ENCODE measurements around the gene CAB39.
"Not testable (repeated sequence)": the region's sequence is repeated elsewhere in the genome, so short reads cannot be mapped to it uniquely, and the experiment has no call there.

Gene CAB39

DNA sequence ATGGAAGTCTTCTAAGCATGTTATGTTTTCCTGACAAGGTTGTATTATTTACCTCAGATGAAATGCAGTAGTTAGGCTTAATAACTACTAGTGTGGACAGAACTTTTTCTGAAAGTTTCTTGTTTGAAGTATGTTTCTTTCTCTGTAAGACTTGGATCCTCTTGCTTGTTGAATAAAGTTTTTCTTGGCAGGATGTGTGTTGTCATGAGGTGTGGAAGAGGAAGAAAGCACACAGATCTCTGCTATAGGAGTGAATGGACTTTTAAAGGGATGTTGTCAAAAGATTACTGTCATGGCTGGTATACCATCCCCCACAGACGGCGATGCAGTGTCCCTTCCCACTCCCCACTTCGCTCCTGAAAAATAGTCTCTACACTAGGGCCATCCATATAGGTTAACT lies 2.6 kb downstream of the CAB39 start:
- DNase-seq, result peak; percentile 42

DNA sequence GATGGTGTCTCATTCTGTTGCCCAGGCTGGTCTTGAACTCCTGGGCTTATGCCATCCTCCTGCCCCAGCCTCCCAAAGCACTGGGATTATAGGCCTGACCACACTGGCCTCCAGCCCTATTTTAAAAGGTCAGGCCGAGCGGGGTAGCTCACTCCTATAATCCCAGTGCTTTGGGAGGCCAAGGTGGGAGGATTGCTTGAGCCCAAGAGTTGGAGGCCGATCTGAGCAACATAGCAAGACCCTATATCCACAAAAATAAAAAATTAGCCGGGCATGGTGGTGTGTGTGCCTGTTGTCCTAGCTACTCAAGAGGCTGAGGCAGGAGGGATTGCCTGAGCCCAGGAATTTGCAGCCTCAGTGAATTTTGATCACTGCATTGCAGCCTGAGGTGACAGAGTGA lies 3.9 kb downstream of the CAB39 start:
- no peak for DNase-seq

DNA sequence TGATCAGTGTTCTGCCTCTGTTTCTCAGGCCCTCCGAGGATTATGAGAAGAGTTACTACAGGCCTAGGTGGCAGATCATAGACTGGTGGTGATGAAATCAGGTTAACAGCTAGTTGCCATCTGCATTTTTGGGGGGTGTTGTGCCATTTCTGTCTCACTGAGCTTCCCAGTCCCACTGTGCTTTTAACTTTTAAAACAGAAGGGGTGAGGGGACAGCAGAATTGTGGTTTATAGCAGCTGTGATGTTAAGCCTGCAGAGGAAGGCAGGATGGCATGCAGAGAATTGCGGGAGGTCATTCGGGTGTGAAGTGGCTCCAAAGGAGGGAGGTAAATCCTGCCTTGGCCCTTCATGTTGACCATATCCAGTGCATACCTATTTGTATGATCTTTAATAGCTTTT lies 5.0 kb downstream of the CAB39 start:
- no peak for DNase-seq

- no peak for DNase-seq
These were observed 6.7 kb downstream of the CAB39 start for GRCh38 chr2:230719340-230719739.

DNA sequence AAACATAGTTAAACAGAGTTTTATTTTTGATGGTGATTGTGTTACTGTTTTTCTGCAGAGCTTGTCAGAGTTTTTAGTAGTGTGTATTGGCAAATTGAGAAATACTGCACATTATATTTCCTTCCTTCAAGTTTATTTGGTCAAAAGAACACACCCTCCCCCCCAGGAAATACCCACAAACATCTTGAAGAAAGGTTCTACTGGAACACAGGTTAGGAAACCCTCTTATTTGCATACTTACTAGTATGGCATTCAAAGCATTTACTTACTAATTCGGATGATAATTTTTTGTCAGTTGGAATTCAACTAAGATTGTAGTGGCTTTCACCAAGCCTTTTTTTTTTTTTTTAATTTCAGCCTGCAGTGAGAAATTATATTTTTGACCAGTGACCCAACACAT lies 9.1 kb downstream of the CAB39 start:
- DNase-seq, result peak; percentile 41

- no peak for DNase-seq
These were observed 9.7 kb downstream of the CAB39 start for GRCh38 chr2:230722207-230722885.

DNA sequence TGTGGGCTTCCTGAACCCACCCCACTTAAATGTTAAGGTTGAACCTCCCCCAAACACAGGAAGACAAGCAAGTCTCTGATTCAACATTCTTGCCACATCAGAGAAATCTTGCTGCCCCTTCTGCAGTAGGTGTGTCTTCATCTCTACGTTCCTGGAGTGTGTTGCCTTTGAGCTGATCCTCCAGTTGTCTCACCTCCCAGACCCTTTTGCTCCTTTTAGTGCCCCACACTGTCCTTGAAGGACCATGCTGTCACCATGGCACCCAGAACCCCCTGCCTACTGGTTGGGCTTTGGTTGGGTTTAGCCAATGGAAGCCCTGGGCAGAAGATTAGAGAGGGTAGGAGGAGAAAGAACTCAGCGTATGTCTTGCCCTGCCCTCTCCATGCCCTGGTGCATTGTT lies 10.7 kb downstream of the CAB39 start:
- peak; percentile 47 for DNase-seq

DNA sequence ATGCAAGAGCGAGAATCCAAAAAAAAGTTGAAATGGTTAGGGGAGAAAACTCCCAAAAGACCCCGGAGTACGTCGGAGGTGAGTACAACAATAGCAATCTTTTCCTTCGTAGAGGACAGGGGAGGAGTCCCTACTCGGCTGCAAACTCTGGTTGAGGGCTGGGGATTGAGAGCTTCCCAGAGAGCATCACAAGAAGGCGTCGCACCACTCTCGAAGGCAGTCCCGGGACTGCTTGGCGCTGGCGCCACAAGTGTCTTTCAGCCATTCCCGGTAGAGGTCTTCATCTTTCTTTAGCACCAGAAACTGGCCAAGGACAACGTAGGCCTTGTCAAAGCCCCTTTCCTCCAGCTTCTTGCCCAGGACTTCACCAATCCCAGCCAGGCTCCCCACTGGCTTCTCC lies 12.3 kb downstream of the CAB39 start:
- not testable (repeated sequence) for DNase-seq

GRCh38 chr2:230731512-230731911 lies 18.9 kb downstream of the CAB39 start:
- DNase-seq, result no peak

DNA sequence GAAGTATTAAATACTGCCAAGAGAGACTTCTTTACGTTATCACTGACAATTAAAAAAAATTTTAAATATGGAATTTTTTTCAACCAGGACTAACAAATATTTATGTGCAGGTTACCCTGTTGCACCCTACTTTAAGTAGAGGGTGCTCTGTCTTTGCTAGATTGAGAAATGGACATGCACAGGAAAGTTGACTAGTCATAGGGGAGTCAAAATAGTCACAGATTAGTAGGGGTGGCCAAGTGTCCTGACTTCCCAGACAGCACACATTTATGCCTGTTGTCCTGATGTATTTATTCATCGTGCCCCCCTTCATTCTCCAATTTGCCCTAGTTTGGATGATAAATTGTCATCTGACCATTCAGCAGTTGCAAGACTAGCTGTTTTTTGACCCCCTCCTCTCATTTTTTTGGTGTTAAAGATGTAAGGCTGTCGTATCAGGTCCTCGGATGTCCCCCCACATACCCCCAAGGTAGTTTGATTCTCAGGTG lies 20.3 kb downstream of the CAB39 start:
- DNase-seq, result no peak

DNA sequence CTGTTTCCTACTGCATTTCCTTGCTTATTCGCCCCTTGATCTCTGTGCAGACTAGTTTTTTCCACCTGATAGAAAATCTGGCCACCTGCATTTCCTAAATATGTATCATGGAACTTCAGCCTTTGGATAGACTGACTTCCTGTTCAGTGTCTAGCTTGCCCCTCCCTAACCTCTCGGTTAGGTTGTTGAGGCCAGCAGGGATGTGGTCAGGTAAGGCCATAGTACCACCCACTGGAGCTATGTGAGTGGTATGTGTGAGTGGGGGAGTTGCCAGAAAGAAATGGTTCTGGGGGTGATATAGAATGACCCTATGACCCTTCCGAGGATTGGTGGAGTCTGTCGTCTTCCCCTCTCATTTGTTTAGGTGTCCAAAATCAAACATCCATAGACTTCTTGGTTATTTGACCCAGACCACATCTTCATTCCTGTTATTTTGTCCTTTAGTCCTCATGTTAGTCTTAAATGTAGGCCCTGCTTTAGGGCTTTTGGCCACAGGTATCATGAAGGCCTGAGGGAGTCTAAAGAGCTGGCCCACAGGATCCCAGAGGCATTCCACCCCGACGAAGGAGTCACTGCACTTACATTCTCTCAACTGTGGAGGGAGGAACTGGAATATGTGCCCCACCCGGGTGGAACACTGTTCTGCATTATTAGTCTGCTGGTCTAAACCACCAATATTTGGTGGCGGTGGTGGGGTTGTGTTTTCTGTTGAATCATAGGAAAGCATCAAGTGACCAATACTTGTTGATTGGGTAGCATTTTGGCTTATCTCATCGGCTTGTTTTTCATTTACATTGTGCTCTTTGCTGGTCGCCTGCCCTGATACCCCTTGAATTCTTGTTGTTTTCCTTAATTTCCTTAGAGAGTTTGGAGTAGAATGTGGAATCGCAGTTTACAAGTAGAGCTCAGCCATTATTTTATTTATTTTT lies 21.9 kb downstream of the CAB39 start:
- DNase-seq, result no peak

DNA sequence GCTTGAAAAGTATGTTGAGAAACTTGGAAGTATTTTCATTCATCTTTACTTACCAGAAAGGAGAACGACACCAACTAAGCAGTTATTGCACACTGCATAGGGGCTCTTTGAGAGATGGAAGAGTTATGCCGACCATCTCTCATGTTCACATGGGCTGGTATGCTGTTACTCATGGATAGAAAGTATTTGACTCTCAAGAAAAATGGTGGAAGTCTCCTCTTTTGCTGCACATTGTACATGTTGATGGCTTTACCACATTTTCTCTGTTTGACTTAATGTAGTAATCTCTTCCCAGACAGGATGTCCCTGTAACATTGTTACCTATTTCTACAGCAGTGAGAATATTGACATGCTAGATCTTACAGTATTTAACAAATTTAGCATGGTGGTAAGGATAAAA lies 23.2 kb downstream of the CAB39 start:
- peak; percentile 66 for DNase-seq

DNA sequence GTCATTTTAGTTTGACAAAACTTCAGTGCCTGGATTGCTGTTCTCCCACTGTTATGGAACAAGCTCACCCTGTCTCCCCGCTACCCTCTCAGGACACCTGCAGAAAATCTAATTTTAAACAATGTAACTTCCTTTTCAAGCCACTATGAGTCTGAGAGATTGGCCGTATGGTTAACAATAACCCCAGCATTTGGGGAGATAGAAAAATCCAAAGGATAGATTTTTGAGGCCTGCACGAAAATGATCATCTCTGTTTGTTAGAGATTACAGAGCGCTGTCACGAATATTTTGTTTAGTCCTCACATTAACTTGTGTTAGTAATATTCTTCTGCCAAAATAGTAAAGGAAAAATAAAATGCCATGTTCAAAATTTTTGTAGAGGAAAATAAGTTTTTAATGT lies 24.7 kb downstream of the CAB39 start:
- DNase-seq, result no peak

DNA sequence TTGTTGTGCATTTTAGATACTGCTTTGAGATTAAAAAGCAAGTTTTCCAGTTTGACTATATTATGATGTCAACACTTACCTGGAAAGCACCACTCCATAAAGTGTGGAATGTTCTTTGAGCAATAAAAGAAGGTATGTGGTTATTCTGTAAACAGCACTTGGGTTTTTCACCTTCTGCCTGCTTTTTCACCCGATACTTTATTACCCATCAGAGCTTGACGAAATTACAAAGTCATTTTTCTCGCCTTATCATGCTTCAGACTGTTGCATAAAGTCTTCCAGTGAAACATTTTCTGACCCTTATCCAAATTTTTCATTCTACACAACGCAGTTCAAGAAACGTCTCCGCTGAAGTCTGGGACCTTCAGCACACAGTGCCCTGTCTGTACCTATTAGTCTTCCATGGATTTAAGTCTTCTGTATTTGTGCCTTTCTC lies 25.2 kb downstream of the CAB39 start:
- DNase-seq, result no peak

- no peak for DNase-seq
These were observed 25.8 kb downstream of the CAB39 start for GRCh38 chr2:230738391-230738811.

- no peak for DNase-seq
These were observed 26.3 kb downstream of the CAB39 start for GRCh38 chr2:230738924-230739323.

DNA sequence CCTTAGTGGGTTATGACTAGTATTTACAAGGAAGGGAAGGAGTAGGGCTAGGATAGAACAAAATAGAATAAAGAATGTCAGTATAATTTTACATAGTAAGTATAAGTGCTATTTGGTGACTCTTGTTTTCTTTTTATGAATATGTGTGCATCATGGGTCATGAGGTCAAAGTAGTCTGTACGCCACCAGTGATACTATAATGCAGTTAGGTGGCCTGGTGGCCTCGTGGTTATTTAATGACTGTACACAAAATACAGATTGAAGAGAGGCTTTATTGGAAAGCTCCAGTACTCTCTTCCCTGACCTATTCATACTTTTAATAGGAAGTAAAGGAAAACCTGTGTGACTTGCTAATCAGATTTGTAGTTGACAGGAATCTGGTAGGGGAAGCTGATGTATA lies 27.3 kb downstream of the CAB39 start:
- DNase-seq, result no peak

GRCh38 chr2:230742781-230743180 lies 30.1 kb downstream of the CAB39 start:
- DNase-seq, result no peak

DNA sequence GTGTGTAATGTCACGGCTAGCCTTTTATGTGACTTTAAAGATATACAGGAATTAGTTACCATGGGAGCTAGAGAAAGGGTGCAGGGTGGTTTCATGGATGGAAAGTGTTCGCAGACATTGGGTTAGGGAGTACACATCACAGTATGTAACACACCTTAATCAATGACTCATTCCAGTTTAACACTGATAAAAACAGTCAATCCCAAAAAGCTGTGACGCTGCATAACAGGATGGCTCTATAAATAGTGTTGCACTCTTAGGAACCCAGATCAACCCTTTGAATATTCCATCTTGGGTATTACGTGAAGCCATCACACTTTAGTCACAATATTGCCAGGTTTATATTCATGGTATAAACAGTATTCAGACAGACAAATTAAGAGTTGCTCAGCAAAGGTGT lies 33.6 kb downstream of the CAB39 start:
- no peak for DNase-seq

GRCh38 chr2:230748087-230748486 lies 35.4 kb downstream of the CAB39 start:
- DNase-seq, result peak; percentile 55

DNA sequence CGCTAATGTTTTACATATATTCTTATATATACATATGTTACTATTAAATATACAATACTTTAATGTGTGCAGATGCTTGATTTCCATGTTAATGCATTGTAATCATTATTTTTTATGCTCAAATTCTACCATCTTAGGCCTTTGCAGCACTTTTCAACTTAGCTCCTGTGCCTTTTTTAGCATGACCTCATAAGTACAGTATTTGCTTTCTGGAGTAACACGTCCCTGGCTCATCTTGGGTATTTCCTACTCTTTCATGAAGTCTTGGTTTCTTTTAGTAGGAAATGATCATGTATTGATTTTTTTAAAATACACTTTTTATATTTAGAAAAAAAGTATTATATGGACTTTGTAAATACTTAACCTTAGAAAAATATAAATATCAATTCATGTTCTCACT lies 36.5 kb downstream of the CAB39 start:
- DNase-seq, result no peak

GRCh38 chr2:230751062-230751461 lies 38.4 kb downstream of the CAB39 start:
- DNase-seq, result peak; percentile 60

DNA sequence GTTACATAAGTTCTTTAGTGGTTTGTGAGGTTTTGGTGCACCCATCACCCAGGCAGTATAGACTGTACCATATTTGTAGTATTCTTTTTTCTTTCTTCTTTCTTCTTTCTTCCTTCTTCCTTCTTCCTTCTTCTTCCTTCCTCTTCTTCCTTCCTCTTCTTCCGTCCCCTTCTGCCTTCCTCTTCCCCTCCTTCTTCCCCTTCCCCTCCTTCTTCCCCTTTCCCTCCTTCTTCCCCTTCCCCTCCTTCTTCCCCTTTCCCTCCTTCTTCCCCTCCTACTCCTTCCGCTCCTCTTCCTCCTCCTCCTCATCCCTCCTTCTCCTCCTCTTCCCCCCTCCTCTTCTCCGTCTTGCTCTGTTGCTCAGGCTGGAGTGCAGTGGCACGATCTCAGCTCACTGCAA lies 41.6 kb downstream of the CAB39 start:
- no peak for DNase-seq

GRCh38 chr2:230757476-230757875 lies 44.8 kb downstream of the CAB39 start:
- no peak for DNase-seq
